AG09309 (cell line): Measurements from ENCODE around the gene DIABLO.

ENCODE experiments used
- DNase-seq: peaks from one replicate; pipeline ENCODE4 v3.0.0-alpha.2; 2010; ENCODE audit warnings: low read depth
- H3K4me3 ChIP-seq: 2 replicates; pipeline ENCODE4 v1.5.1; 2011; ENCODE audit warnings: mild to moderate bottlenecking, low read depth, low read length, moderate library complexity; ENCODE audit not compliant: control insufficient read depth
- TF ChIP-seq, protein P1 (sequence below): IDR thresholded peaks from 2 replicates; pipeline ENCODE4 v1.5.1; 2011; ENCODE audit warnings: mild to moderate bottlenecking, low read depth, low read length, inconsistent platforms; ENCODE audit not compliant: insufficient read depth, control insufficient read depth; ENCODE audit errors: missing control alignments

DIABLO gene

DNA sequence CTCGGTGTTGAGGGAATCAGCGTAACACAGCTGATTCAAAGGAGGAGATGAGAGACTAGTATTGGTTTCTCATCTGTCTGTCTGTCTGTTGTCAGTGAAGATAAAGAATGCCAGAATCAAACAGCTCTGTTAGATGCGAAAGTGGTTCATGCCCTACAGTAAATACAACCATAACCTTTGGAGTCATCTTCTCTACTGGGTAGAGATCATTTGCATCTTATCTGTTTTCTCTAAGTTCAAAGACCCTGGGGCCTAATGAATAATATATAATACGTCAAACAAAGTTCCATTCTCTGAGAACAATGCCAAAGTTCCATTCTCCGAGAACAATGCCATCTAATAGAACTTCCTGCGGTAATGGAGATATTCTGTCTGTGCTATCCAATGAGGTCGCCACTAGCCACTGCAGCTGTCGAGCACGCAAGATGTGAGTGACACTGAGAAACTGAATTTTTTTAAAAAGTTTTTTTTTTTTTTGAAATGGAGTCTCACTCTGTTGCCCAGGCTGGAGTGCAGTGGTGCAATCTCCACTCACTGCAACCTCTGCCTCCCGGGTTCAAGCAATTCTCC lies 58.4 kb downstream of the DIABLO start:
- DNase-seq, result no peak
- TF ChIP-seq, protein P1, sequence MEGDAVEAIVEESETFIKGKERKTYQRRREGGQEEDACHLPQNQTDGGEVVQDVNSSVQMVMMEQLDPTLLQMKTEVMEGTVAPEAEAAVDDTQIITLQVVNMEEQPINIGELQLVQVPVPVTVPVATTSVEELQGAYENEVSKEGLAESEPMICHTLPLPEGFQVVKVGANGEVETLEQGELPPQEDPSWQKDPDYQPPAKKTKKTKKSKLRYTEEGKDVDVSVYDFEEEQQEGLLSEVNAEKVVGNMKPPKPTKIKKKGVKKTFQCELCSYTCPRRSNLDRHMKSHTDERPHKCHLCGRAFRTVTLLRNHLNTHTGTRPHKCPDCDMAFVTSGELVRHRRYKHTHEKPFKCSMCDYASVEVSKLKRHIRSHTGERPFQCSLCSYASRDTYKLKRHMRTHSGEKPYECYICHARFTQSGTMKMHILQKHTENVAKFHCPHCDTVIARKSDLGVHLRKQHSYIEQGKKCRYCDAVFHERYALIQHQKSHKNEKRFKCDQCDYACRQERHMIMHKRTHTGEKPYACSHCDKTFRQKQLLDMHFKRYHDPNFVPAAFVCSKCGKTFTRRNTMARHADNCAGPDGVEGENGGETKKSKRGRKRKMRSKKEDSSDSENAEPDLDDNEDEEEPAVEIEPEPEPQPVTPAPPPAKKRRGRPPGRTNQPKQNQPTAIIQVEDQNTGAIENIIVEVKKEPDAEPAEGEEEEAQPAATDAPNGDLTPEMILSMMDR, result no peak
- H3K4me3 ChIP-seq, result no peak overlapping the region

DNA sequence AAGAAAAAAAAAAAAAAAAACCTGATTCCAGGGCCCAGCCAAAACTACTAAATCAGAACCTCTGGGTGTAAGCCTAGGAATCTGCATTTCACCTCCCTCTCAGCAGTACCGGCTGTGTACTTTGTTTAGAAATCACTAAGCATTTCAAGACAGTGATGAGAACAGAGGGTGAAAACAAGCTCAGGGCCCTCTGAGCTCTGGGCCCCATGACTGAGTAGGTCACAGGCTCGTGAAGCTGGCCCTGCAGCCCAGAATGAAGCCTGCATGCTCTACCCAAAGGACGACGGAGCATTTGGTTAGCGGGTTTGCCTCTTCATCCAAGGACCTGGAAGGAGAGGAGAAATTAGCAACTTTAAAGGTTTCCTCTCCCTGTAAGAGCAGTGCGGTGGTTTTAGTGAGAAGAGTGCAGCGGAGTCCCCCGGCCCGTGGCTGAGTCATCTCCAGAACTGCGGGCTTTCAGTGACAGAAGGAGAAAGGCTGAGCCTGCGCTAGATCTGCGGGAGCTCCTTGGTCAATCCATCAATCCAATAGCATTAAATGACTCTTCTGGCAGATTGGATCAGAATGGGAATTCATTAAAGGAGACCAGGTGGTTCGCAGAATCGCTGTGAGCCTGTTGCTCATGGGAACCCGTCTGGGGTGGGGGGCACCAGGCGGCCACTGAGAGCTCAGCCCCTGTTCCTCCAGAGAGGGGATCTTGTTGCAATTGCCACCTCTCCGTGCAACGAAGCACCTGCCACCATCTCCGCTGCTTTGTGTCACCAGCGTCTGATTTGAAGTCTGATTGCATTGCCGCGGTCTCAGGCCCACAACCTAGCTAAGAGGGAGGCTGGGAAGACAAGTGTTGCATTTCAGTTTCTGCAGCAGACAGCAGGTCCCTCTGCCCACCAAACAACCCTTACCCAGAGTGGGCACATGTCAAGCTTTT lies 59.2 kb downstream of the DIABLO start:
- H3K4me3 ChIP-seq, result no peak overlapping the region
- TF ChIP-seq, protein P1, result no peak
- DNase-seq, result no peak

DNA sequence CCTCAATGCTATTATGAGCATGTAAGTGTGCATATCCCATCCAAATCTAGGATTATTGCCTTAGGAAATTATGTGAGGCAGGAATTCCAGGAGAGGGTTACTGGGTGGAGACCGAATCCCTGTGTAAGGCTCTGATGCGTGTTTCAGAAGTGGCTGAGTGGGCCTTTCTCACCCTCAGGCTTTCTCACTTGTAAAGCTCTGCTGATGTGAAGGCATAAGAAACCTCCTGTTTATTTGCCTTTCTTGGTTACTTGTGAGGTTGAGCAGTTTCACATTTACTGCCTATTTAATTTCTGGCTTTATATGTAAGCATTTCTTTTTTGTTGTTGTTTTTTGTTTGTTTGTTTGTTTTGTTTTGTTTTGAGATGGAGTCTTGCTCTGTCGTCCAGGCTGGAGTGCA lies 62.9 kb downstream of the DIABLO start:
- DNase-seq, result no peak
- TF ChIP-seq, protein P1, result no peak
- no peak overlapping the region for H3K4me3 ChIP-seq

DNA sequence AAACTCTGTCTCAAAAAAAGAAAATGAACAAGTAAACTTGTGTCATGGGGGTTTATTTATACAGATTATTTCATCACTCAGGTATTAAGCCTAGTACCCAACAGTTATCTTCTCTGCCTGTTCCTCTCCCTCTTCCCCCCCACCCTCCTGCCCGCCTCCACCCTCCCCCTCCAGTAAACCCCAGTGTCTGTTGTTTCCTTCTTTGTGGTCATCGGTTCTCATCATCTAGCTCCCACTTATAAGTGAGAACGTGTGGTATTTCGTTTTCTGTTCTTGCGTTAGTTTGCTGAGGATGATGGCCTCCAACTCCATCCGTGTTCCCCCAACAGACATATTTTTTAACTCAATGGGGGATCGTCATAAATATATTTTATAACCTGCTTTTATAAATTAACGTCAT lies 64.2 kb downstream of the DIABLO start:
- TF ChIP-seq, protein P1, result no peak
- no peak overlapping the region for H3K4me3 ChIP-seq
- DNase-seq, result no peak

DNA sequence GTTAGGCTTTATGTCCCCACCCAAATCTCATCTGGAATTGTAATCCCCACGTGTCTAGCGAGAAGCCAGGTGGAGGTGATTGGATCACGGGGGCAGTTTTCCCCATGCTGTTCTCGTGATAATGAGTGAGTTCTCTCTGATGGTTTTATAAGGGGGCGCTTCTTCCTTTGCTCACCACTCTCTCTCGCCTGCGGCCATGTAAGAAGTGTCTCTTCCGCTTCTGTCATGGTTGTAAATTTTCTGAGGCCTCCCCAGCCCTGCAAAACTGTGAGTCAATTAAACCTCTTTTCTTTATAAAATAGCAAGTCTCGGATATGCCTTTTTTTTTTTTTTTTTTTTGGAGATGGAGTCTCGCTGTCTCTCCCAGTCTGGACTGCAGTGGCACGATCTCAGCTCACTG lies 65.1 kb downstream of the DIABLO start:
- no peak overlapping the region for H3K4me3 ChIP-seq
- TF ChIP-seq, protein P1, result no peak
- DNase-seq, result no peak

DNA sequence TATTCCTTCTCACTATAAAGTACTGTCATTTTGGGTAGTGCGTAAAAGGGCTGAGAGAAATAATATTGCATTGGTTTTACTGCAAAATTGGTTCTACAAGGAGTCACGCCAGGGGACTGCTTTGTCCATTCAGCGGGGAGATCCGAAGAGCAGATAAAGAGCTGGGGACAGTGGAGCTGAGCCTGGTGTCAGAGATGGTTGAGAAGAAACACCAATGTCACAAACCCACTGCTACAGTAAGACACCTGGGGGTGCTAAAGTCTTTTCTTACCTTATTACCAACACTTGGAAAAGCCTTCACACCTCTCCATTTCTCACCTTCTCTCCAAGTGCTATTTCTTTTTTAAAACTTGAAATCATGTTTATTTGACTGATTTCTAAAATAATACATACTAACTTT lies 66.0 kb downstream of the DIABLO start:
- TF ChIP-seq, protein P1, result no peak
- no peak for DNase-seq

More for the DNA sequence above, 66.0 kb downstream of the DIABLO start:
- H3K4me3 ChIP-seq, result no peak overlapping the region
